BE2C (cell line): ENCODE results near the gene FGD4.
A peak's percentile ranks its signal among the peaks of the same experiment; 100 is the strongest.

ENCODE experiments used
- DNase-seq: peaks from one replicate; pipeline ENCODE4 v3.0.0-alpha.2; 2020
- H3K27me3 ChIP-seq: fragments of 250-450 bp; sonication (Bioruptor Pico); 2 replicates; pipeline ENCODE4 v1.5.1; 2020; ENCODE audit warnings: mild to moderate bottlenecking
- H3K36me3 ChIP-seq: fragments of 250-450 bp; sonication (Bioruptor Pico); 2 replicates; pipeline ENCODE4 v1.5.1; 2020; ENCODE audit warnings: mild to moderate bottlenecking
- H3K4me1 ChIP-seq: fragments of 250-450 bp; sonication (Bioruptor Pico); 2 replicates; pipeline ENCODE4 v1.5.1; 2020
- H3K4me3 ChIP-seq: 2 replicates; pipeline ENCODE4 v1.5.1; 2011; ENCODE audit warnings: low read depth, low read length
- H3K9me3 ChIP-seq: fragments of 250-450 bp; sonication (Bioruptor Pico); 2 replicates; pipeline ENCODE4 v1.5.1; 2020
- CTCF ChIP-seq: IDR thresholded peaks from 2 replicates; pipeline ENCODE4 v1.5.1; 2012; ENCODE audit warnings: mild to moderate bottlenecking, low read depth, low read length

Gene FGD4

GRCh38 chr12:32445356-32445755 is 46.0 kb downstream of the FGD4 start:
- TF ChIP-seq CTCF: no peak
- H3K36me3 ChIP-seq: no peaks in the 10 kb centered on the region
- H3K9me3 ChIP-seq: no peaks in the 10 kb centered on the region
- no peak for DNase-seq
- H3K4me3 ChIP-seq: no peak overlapping the region
- no peaks in the 10 kb centered on the region for H3K27me3 ChIP-seq
- H3K4me1 ChIP-seq: no peaks in the 10 kb centered on the region

- H3K4me1 ChIP-seq: no peaks in the 10 kb centered on the region
- TF ChIP-seq CTCF: no peak
- no peaks in the 10 kb centered on the region for H3K36me3 ChIP-seq
- no peak overlapping the region for H3K4me3 ChIP-seq
- DNase-seq: no peak
- no peaks in the 10 kb centered on the region for H3K27me3 ChIP-seq
- no peaks in the 10 kb centered on the region for H3K9me3 ChIP-seq
These were observed 47.2 kb downstream of the FGD4 start for GRCh38 chr12:32446316-32447119.

GRCh38 chr12:32448586-32448985 is 49.2 kb downstream of the FGD4 start:
- TF ChIP-seq CTCF: 0 out of 2 replicates have a peak, but pooled peaks have one; percentile 7
- no peak for DNase-seq
- Histone ChIP-seq H3K27me3 (no peaks in the 10 kb centered on the region; the same call in 1 of the 2 replicates), H3K4me1 (no peaks in the 10 kb centered on the region), H3K9me3 (no peaks in the 10 kb centered on the region), H3K4me3 (no peak overlapping the region), H3K36me3 (no peaks in the 10 kb centered on the region)

- TF ChIP-seq CTCF: no peak
These were observed 51.0 kb downstream of the FGD4 start for GRCh38 chr12:32450363-32450762.

GRCh38 chr12:32450768-32451167 is 51.4 kb downstream of the FGD4 start:
- Histone ChIP-seq H3K36me3 (no peaks in the 10 kb centered on the region), H3K4me1 (no peaks in the 10 kb centered on the region), H3K4me3 (no peak overlapping the region), H3K9me3 (no peaks in the 10 kb centered on the region), H3K27me3 (peaks cover 3% of the 10 kb centered on the region; the same call in 1 of the 2 replicates)
- DNase-seq: no peak
- no peak for TF ChIP-seq CTCF

More at GRCh38 chr12:32450363-32450762, 51.0 kb downstream of the FGD4 start:
- no peaks in the 10 kb centered on the region for H3K36me3 ChIP-seq
- DNase-seq: no peak
- no peaks in the 10 kb centered on the region for H3K4me1 ChIP-seq
- H3K27me3 ChIP-seq: peaks cover 3% of the 10 kb centered on the region; the same call in 1 of the 2 replicates
- H3K4me3 ChIP-seq: no peak overlapping the region
- H3K9me3 ChIP-seq: no peaks in the 10 kb centered on the region

GRCh38 chr12:32451816-32452215 is 52.5 kb downstream of the FGD4 start:
- H3K36me3 ChIP-seq: no peaks in the 10 kb centered on the region
- H3K4me3 ChIP-seq: no peak overlapping the region
- no peaks in the 10 kb centered on the region for H3K9me3 ChIP-seq
- H3K4me1 ChIP-seq: no peaks in the 10 kb centered on the region
- TF ChIP-seq CTCF: no peak
- no peak for DNase-seq
- peaks cover 3% of the 10 kb centered on the region; the same call in 1 of the 2 replicates for H3K27me3 ChIP-seq
